Liver (tissue), 9 donors: ENCODE results near the gene CA6. TPM values are rescaled to one million over a fixed set of nuclear protein-coding genes. Genes with fewer than 3 reads are reported as not detected.

Source experiments
- DNase-seq: peaks from one replicate; pipeline ENCODE4 v3.0.0-alpha.2; 2017; ENCODE audit warnings: low spot score
- H3K27ac ChIP-seq, 2 donors: one replicate each; pipeline ENCODE4 v1.7.0; 2013; ENCODE audit warnings: inconsistent platforms in 2 of 2, low read length in 2 of 2, control low read depth in 1 of 2, low read depth in 1 of 2, mild to moderate bottlenecking in 1 of 2
- H3K27me3 ChIP-seq, 4 donors: one replicate each; pipeline versions ENCODE4 v1.6.1 to v1.7.0; 2013; ENCODE audit warnings: low read length in 3 of 4, inconsistent platforms in 1 of 4, mild to moderate bottlenecking in 1 of 4, moderate library complexity in 1 of 4; ENCODE audit not compliant: control insufficient read depth in 4 of 4, insufficient read depth in 4 of 4
- H3K36me3 ChIP-seq, 4 donors: one replicate each; pipeline versions ENCODE4 v1.6.1 to v1.7.0; 2013; ENCODE audit warnings: low read length in 3 of 4, mild to moderate bottlenecking in 3 of 4, low read depth in 1 of 4, moderate library complexity in 1 of 4; ENCODE audit not compliant: control insufficient read depth in 4 of 4, insufficient read depth in 3 of 4
- H3K4me1 ChIP-seq, 4 donors: one replicate each; pipeline versions ENCODE4 v1.6.1 to v1.7.0; 2013; ENCODE audit warnings: low read length in 3 of 4, mild to moderate bottlenecking in 3 of 4, moderate library complexity in 1 of 4; ENCODE audit not compliant: control insufficient read depth in 4 of 4, insufficient read depth in 4 of 4
- H3K4me3 ChIP-seq, 3 donors: one replicate each; pipeline versions ENCODE4 v1.6.1 to v1.7.0; 2013; ENCODE audit warnings: low read length in 3 of 3, control low read depth in 1 of 3, low read depth in 1 of 3, mild to moderate bottlenecking in 1 of 3
- H3K9ac ChIP-seq, 2 donors: one replicate each; pipeline ENCODE4 v1.7.0; 2013; ENCODE audit warnings: low read length in 2 of 2, mild to moderate bottlenecking in 2 of 2, moderate library complexity in 2 of 2, control low read depth in 1 of 2, low read depth in 1 of 2
- H3K9me3 ChIP-seq, 4 donors: one replicate each; pipeline versions ENCODE4 v1.6.1 to v1.7.0; 2013; ENCODE audit warnings: low read length in 3 of 4; ENCODE audit not compliant: control insufficient read depth in 4 of 4
- ATF3 ChIP-seq: IDR thresholded peaks from 2 replicates; pipeline ENCODE4 v1.6.1; 2016; ENCODE audit warnings: antibody characterized with exemption
- CTCF ChIP-seq: fragments of 150-350 bp; IDR thresholded peaks from 2 replicates; pipeline ENCODE4 v1.5.1; 2017; ENCODE audit warnings: improper control_type of control experiment, low read depth, low read length; ENCODE audit not compliant: missing input control
- EGR1 ChIP-seq, 2 donors: IDR thresholded peaks; 2 replicates each; pipeline ENCODE4 v1.6.1; 2016 to 2018; ENCODE audit warnings: antibody characterized with exemption in 2 of 2, low read depth in 2 of 2
- FOXA2 ChIP-seq: IDR thresholded peaks from 2 replicates; pipeline ENCODE4 v1.6.1; 2016; ENCODE audit warnings: antibody characterized with exemption
- GABPA ChIP-seq, 2 donors: IDR thresholded peaks in 1 of 2; conservative IDR thresholded peaks in 1 of 2; 2 replicates each; pipeline ENCODE4 v1.6.1; 2016; ENCODE audit warnings: antibody characterized with exemption in 2 of 2, mild to moderate bottlenecking in 1 of 2, moderate library complexity in 1 of 2
- HNF4A ChIP-seq, 2 donors: conservative IDR thresholded peaks; 2 replicates each; pipeline ENCODE4 v1.6.1; 2016; ENCODE audit warnings: antibody characterized with exemption in 2 of 2, mild to moderate bottlenecking in 2 of 2
- HNF4G ChIP-seq: IDR thresholded peaks from 2 replicates; pipeline ENCODE4 v1.6.1; 2016; ENCODE audit warnings: antibody characterized with exemption
- JUND ChIP-seq, 2 donors: IDR thresholded peaks; 2 replicates each; pipeline ENCODE4 v1.6.1; 2016; ENCODE audit warnings: antibody characterized with exemption in 2 of 2
- MAX ChIP-seq: IDR thresholded peaks from 2 replicates; pipeline ENCODE4 v1.6.1; 2016; ENCODE audit warnings: antibody characterized with exemption
- NR2F2 ChIP-seq: IDR thresholded peaks from 2 replicates; pipeline ENCODE4 v1.6.1; 2016; ENCODE audit warnings: antibody characterized with exemption
- RAD21 ChIP-seq, 2 donors: IDR thresholded peaks; 2 replicates each; pipeline ENCODE4 v1.6.1; 2016; ENCODE audit warnings: antibody characterized with exemption in 2 of 2, mild to moderate bottlenecking in 2 of 2
- REST ChIP-seq: IDR thresholded peaks from 2 replicates; pipeline ENCODE4 v1.6.1; 2016; ENCODE audit warnings: antibody characterized with exemption, mild to moderate bottlenecking
- RXRA ChIP-seq, 2 donors: IDR thresholded peaks; 2 replicates each; pipeline ENCODE4 v1.6.1; 2017 to 2018; ENCODE audit warnings: antibody characterized with exemption in 2 of 2, mild to moderate bottlenecking in 1 of 2
- SP1 ChIP-seq: IDR thresholded peaks from 2 replicates; pipeline ENCODE4 v1.6.1; 2018; ENCODE audit warnings: antibody characterized with exemption, mild to moderate bottlenecking
- TAF1 ChIP-seq: conservative IDR thresholded peaks from 2 replicates; pipeline ENCODE4 v1.6.1; 2016; ENCODE audit warnings: antibody characterized with exemption, mild to moderate bottlenecking
- ZBTB33 ChIP-seq: IDR thresholded peaks from 2 replicates; pipeline ENCODE4 v1.6.1; 2016; ENCODE audit warnings: antibody characterized with exemption
- WGBS: extraction: QIAGEN DNeasy Blood & Tissue Kit; methylation state at CpG from one replicate; pipeline ENCODE4 v1.1.7; 2013; 5-methylcytosine and 5-hydroxymethylcytosine counted together
- polyA plus RNA-seq, 2 donors: library from polyadenylated mRNA; stranded (reverse) in 1 of 2; unstranded in 1 of 2; fragments of 200-250 nt in 1 of 2; fragments of >200 nt in 1 of 2; fragmentation: Nextera tagmentation in 1 of 2; extraction: Ambion mirVana in 1 of 2; gene quantifications; one replicate each; pipeline versions ENCODE4 v1.2.1 to v1.2.3, GENCODE V29; 2013 to 2015
- total RNA-seq, 2 donors: library from RNA; depleted of rRNA; stranded (reverse); fragments of >200 nt; gene quantifications; one replicate each; pipeline ENCODE4 v1.2.3, GENCODE V29; 2014
- donor health status: healthy.
- donor health status: healthy.
- donor health status: healthy.
- donor health status: healthy.
- donor health status: healthy.

CA6 gene
- total and polyA plus RNA-seq, 4 donors: not detected

GRCh38 chr1:9004031-9004699, 58.5 kb downstream of the CA6 start:
- H3K4me1 ChIP-seq: no peaks in the 10 kb centered on the region
- H3K36me3 ChIP-seq: no peaks in the 10 kb centered on the region
- no peaks in the 10 kb centered on the region for H3K9me3 ChIP-seq
- no peak for DNase-seq
- no peaks in the 10 kb centered on the region for H3K27me3 ChIP-seq
- H3K4me3 ChIP-seq: no peak overlapping the region
- H3K27ac ChIP-seq: no peak overlapping the region
- 83% methylated on average over 11 of the region's 11 CpGs for WGBS
- no peak for TF ChIP-seq CTCF
- no peak for TF ChIP-seq ZBTB33
- TF ChIP-seq MAX: no peak
- no peak for TF ChIP-seq NR2F2
- TF ChIP-seq HNF4G: no peak
- no peak for TF ChIP-seq RAD21 (IDR thresholded peaks at IDR 0.05)
- TF ChIP-seq HNF4A (conservative IDR thresholded peaks at IDR 0.05): no peak
- no peak for TF ChIP-seq TAF1
- TF ChIP-seq SP1: no peak
- no peak for TF ChIP-seq RXRA (IDR thresholded peaks at IDR 0.05)
- no peak for TF ChIP-seq GABPA (IDR thresholded peaks at IDR 0.05 in 1 of 2, conservative IDR thresholded peaks at IDR 0.05 in 1 of 2)
- TF ChIP-seq REST: no peak
- TF ChIP-seq EGR1 (IDR thresholded peaks at IDR 0.05; ENCODE audit: low read depth in 2 of 2): no peak
- TF ChIP-seq JUND (IDR thresholded peaks at IDR 0.05): no peak
- no peak for TF ChIP-seq FOXA2
- no peak for TF ChIP-seq ATF3
- H3K9ac ChIP-seq: no peak overlapping the region
